HG03558 (cell line): ENCODE results near the gene CLRN3.

Experiments
- ATAC-seq: cut with Tn5 transposase; IDR thresholded peaks from one replicate; pipeline ENCODE4 v1.9.1; 2021; ENCODE audit warnings: moderate number of reproducible peaks; ENCODE audit not compliant: unreplicated experiment; ENCODE audit errors: extremely low read depth

CLRN3 gene

DNA sequence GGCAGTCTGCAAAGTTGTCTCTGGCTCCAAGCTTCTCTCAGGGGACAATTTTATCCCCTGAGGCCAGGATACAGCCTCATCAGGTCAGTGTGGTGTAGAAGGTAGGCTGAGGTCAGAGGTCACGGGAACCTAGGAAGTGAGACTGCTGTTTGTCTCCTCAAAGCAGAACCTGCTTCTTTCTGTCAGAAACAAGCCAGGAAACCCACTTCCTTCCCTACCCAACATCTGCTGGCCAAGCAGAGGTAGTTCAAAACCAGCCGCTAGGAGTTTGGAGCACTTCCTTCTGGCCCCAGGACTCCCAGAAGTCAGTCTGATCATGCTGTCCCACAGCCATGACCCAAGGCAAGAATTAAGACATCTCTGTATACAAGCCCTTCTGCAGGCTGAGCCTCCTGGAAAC lies 12.2 kb downstream of the CLRN3 start:
- no peak for ATAC-seq

GRCh38 chr10:127878475-127879055 lies 14.2 kb downstream of the CLRN3 start:
- no peak for ATAC-seq

GRCh38 chr10:127877699-127878098 lies 15.0 kb downstream of the CLRN3 start:
- ATAC-seq = no peak

GRCh38 chr10:127877116-127877515 lies 15.6 kb downstream of the CLRN3 start:
- ATAC-seq = no peak

DNA sequence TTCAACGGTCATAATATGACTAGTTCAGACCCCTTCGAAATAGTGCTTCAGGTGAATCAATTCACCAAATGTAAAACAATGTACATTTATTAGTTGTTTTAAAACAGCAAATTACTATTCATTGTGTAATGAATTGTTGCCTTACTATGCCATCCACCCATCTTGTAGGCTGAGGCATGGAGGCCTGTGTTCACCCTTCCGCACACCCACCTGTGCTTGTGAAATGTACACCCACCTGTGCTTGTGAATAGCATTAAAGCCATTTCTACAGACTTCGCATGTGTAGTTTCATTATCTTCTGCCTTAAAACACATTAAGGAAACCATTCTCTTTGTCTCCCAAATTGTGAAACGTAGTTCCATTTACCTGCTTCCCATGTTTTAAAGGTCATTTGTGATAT lies 16.8 kb downstream of the CLRN3 start:
- ATAC-seq = no peak

DNA sequence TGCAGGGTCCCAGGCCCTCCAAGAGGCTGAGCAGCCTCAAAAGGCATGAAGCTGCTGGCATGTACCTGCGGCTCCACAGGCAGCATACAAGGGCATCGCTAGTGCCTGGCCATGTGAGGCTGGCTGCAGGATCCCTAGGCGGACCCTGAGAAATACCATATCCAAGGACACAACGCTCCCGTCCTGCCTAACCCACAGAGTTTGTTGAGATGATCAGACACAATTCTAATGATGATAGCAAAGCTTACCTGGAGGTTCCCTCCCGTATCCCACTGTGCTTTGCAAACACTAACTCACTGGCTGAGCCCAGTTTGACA lies 17.3 kb downstream of the CLRN3 start:
- no peak for ATAC-seq

DNA sequence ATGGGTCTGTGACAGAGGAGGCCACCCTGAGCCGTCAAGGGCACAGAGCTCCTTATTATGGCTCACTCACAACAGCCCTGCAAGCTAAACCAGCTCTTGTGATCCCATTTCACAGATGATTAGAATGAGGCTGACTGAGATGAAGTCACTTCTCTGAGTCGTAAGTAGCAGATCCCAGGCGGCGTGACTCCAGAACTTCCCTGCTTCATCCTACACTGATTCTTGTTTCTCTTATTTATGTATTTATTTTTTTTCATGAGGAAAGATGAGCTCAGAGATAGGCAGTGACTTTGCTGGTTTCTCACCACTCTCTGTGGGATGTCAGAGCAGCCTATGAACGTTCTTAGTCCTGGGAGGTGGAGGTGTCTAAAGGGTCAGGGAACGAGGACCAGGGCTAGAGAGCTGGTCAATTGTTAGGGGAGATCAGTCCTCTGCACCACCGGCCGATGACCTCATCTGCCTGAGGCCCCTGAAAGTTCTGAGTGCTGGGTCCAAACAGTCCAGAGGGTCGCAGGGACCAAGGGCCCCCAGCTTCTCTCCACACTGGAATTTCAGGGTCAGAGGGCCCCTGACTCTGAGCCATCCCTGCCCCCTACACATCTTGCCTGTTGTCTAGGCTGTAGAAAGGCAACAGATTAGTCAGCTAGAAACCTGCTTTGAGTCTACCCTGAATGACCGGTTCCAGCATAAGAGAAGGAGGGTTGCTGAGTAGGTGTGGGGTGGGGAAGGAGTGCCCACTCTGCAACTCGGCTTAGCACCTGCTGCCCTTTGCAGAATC lies 17.9 kb downstream of the CLRN3 start:
- ATAC-seq = no peak

GRCh38 chr10:127873901-127874470 lies 18.8 kb downstream of the CLRN3 start:
- no peak for ATAC-seq

DNA sequence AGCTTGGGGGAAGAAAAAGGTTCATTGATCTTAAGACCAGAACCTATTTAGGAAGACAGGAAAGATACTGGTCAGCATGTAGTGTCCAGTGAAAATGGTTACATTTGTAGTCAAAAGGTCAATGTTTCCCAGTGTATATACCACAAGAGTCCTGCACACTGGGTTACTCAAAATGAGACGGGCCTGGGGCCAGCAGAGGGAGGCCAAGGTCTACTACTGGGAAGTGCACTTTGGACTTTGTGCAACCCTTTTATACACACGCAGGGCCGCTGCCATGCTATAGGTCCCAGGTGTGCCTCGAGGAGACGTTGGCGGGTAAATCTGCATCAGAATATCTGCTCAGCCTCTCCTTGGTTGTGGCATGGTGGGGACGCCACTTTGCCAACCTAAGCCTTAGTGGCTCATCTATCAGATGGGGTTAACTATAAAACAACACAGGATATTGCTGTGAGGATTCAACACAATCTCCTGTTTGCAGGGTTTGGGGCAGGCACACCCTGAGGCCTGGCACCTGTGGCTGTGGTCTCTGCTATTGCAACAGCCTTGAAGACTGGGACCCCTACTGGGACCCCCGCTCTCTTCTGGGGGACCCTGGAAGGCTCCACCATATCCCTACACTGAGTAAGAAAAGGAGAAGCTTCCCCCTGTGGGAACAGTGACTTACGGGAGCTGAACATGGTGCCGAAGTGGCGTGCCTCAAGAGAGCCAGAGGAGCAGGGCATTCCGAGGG lies 19.7 kb downstream of the CLRN3 start:
- ATAC-seq = no peak

DNA sequence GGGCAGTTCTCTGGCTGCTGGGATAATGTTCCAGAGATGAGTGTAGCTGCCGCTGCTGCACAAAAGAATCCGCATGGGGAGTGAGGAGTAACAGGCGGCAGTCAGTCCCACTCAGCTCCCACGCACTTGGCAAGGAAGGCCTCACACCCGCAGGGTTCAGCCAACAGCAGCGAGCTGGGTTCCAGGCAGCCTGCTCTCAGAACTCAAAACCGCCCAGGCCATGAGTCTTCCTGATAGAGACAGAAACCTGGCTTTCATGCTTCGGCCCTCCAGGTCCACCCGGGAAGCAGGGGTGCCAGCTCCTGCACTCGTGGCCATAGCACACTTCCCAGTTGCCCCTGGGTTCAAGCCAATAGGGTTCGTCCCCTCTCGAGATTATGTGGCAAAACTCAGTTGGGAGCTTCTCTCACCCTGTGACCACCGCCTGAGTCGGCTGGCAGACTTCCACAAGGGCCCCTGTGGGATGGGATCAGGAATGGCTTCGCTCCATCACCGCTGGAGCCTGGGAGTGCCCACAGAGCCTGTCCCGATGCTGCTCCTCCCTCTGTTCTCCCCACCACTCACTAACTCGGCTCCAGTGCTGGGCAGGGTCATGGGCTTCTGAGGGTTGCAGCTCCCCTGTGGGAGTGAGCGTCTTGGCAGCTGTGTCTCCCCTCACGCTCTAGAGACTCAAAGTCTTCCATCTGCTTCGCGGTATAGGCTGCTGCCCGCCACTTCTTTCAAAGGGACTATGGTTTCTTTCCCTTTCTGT lies 20.6 kb downstream of the CLRN3 start:
- no peak for ATAC-seq

DNA sequence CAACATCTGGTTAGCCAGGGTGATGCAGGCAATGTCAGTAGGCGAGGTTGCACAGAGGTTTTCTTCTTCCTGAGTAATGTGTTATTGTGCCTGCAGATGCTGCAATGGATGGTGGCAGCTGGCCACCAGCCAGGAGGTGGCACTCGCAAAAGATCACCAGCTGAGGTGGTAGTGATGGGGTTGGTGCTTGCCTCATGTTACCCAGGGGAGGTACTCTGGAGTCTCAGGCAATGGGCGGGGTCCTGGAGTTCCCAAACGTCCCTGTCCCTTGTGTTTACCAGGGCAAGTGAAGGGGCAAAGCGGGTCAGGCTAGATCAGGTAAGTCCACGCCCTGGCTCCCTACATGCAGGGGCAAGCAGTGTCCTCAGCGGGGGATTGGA lies 21.1 kb downstream of the CLRN3 start:
- ATAC-seq = no peak

DNA sequence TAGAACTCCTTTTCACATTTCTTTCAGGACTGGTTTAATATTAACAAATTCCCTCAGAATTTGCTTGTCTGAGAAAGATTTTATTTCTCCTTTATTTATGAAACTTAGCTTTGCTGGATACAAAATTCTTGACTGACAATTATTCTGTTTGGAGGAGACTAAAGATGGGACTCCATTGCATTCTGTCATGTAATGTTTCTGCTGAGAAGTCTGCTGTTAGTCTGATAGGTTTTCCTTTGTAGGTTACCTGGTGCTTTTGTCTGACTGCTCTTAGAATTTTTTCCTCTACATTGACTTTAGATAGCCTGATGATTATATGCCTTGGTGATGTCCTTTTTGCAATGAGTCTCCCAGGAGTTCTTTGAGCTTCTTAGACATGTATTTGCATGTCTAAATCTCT lies 23.4 kb downstream of the CLRN3 start:
- no peak for ATAC-seq

GRCh38 chr10:127867805-127868204 lies 24.9 kb downstream of the CLRN3 start:
- ATAC-seq = no peak

- ATAC-seq = no peak
Measured at GRCh38 chr10:127866276-127867013, 26.3 kb downstream of the CLRN3 start.

DNA sequence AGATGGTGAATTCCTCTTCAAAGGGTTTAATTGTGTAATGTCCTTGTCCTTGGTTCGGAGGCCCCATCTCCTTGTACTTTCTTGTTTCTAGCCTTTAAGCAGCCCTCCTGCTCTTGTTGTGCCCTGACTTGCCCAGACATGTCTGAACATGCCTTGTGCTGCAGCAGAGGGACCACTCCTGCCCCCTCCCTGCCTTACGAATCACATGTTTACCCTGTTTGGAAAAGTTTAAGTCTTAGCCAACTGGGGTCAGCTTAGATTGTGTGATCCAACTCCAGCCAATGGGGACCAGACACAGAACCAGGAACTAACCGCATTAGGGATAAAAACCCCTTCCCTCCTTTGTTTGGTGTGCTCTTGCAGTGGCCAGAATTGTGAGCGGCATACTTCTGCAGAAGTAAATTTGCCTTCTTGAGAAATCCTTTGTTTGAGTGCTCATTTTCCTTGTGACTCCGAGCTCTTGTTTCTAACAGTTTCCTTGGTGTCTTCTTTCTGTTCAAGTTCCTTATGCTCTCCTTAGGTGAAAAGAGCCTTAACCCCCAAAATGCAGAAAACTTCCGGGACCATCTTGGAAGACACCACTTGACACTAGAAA lies 29.4 kb downstream of the CLRN3 start:
- ATAC-seq = no peak

GRCh38 chr10:127860592-127860991 lies 32.1 kb downstream of the CLRN3 start:
- no peak for ATAC-seq

DNA sequence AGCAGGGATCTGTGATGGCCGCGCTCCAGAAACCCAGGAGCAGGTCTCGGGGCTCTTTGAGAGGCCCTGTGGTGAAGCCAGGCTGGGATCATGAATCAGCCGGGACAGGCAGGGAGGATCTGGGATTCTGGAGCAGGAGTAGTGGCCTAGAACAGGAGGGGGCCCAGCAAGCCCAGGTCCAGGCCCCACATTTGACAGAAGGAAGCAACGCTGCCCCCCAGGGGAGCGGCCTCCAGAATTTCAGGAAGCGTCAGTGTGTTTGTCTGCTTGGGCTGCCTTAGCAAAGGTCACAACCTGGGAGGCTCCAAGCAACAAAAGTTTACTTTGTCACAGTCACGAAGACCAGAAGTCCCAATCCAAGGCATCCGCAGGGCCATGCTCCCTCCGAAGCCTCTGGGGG lies 36.8 kb downstream of the CLRN3 start:
- ATAC-seq = no peak

- ATAC-seq = no peak
Measured at GRCh38 chr10:127855591-127855881, 37.2 kb downstream of the CLRN3 start.

- no peak for ATAC-seq
Measured at GRCh38 chr10:127854769-127855590, 37.8 kb downstream of the CLRN3 start.
